IPS DF 6.9 (cell line): Measurements from ENCODE around the gene NR4A1.

Source experiments
- DNase-seq: peaks from one replicate; pipeline ENCODE4 v3.0.0-alpha.2; 2013; ENCODE audit warnings: low read depth, low spot score
- H3K27ac ChIP-seq: one replicate; pipeline ENCODE4 v1.5.1; 2013; ENCODE audit warnings: low read length, control low read depth
- H3K27me3 ChIP-seq: 2 replicates; pipeline ENCODE4 v1.6.1; 2013; ENCODE audit warnings: mild to moderate bottlenecking, low read length; ENCODE audit not compliant: control insufficient read depth, insufficient read depth
- H3K36me3 ChIP-seq: 2 replicates; pipeline ENCODE4 v1.6.1; 2013; ENCODE audit warnings: low read length; ENCODE audit not compliant: control insufficient read depth, insufficient read depth
- H3K4me1 ChIP-seq: 2 replicates; pipeline ENCODE4 v1.6.1; 2013; ENCODE audit warnings: low read length; ENCODE audit not compliant: control insufficient read depth, insufficient read depth
- H3K4me3 ChIP-seq: 2 replicates; pipeline ENCODE4 v1.5.1; 2013; ENCODE audit warnings: mild to moderate bottlenecking, low read length
- H3K9me3 ChIP-seq: 2 replicates; pipeline ENCODE4 v1.6.1; 2013; ENCODE audit warnings: low read length, inconsistent platforms; ENCODE audit not compliant: control insufficient read depth, insufficient read depth
- WGBS: extraction: QIAGEN DNeasy Blood & Tissue Kit; methylation state at CpG from one replicate; pipeline ENCODE4 v1.1.7; 2013; ENCODE audit warnings: mixed read lengths, missing lambda C conversion rate; ENCODE audit not compliant: insufficient read length, insufficient coverage; 5-methylcytosine and 5-hydroxymethylcytosine counted together

The NR4A1 gene

DNA sequence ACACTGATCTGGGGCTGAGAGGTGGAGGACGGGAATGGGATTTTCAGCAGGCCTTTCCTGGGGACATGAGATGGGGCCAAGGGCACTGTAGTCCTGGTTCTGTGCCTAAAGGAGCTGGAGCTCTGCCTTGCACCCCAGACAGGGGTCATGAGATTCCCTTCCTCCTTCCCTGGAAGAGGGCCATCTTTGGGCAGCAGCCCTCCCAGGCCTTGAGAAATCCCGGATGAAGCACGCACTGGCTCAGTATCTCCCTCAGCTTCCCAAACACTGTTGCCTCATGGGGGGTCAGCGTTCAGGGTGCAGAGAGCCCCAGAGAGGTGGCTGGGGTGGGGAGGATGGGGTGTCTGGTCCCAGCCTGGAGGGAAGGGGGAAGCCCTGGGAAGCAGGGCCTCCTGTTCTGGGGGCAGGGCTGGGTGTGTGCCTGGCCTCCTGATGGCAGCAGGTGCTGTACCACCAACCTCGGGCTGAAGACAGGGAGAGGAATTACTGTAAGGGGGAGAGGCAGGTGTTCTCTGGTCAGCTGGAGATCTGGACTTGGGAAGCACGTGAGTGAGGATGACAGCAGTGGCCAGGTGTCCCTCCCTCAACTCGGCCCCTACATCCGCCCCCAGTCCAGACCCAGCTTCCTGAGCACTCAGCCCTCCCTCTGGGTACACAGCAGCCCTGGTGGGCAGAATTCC, 8.4 kb upstream of the NR4A1 start:
- no peaks in the 10 kb centered on the region for H3K36me3 ChIP-seq
- no peak for DNase-seq
- no peak overlapping the region for H3K27ac ChIP-seq
- no peaks in the 10 kb centered on the region for H3K4me1 ChIP-seq
- no peak overlapping the region for H3K4me3 ChIP-seq
- no peaks in the 10 kb centered on the region for H3K9me3 ChIP-seq
- no CpG with 5 or more reads among the region's 8 CpGs for WGBS
- no peaks in the 10 kb centered on the region for H3K27me3 ChIP-seq

DNA sequence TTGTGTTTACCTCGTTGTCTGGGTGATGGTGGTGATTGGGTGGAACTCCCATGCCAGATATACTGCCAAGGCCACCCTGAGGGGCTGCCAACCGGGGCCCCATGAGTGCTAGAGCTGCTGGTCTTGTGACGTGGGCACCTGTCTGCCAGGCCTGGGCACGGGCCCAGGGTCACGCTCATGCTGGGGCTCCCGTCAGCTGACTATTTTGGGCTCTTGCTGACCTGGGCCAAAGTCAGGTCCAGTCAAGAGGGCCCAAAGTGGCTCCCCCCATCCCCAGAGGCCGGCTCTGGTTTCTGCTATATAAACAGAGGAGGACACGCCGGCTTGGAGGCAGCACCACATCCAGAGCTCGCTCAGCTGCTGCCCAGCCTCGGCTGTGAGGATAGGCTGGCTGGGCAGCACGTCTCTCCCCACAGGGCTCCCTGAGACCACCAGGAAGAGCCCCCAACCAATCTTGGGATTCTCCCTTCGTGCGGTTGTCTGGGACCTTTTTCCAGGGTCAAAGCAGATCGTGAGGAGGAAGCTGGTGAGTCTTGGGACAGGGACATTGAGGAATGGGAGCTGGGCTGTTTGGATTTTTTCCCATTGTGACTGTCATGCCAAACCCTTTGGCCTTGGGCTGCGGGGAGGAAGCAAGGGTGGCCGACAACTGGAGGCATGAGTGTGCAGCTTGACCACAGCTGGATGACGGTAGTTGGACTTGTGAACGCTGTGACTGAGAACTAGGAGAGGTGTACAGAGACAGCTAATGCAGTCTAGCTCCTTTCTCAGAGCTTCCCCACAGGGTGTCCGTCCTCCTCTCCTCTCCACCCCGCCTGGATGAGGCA, 7.6 kb upstream of the NR4A1 start:
- no peaks in the 10 kb centered on the region for H3K4me1 ChIP-seq
- WGBS: no CpG with 5 or more reads among the region's 21 CpGs
- no peaks in the 10 kb centered on the region for H3K9me3 ChIP-seq
- no peak overlapping the region for H3K27ac ChIP-seq
- no peaks in the 10 kb centered on the region for H3K27me3 ChIP-seq
- H3K4me3 ChIP-seq: no peak overlapping the region
- no peak for DNase-seq
- H3K36me3 ChIP-seq: no peaks in the 10 kb centered on the region

DNA sequence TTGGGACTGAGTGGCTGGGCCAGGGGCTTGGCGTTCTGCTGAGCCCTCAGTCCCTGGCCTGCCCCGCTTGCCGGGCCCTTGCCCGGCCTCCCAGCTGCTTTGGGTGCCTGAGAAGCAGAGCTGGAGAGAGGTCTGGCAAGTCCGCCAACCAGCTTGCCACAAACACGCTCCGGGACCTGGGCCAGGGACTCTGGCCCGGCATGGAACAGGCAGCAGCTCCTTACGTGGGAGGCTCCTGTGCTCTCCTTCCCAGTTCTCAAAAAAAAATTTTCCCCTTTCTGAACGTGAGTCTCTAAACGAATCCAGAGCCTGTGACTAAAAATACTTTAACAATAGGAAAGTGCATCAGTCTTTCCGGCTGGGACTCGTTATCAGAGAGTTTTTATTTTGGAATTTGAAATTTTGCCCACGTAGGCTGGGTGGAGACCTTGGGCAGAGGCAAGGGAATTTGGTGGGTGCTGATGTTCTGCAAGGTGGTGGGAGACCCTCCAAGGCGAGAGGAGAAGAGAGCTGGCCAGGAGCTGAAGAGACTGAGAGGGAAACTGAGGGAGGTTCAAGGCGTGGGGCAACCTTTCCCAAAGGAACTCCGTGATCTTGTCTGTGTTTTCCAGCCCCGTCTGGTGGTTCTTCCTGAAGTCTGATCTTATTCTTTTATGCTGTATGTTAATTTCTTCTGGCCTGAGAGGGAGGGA, 6.8 kb upstream of the NR4A1 start:
- Histone ChIP-seq H3K4me3 (no peak overlapping the region), H3K36me3 (no peaks in the 10 kb centered on the region), H3K4me1 (no peaks in the 10 kb centered on the region), H3K9me3 (no peaks in the 10 kb centered on the region), H3K27me3 (peaks cover 8% of the 10 kb centered on the region; the same call in 1 of the 2 replicates), H3K27ac (no peak overlapping the region)
- WGBS: no CpG with 5 or more reads among the region's 18 CpGs
- DNase-seq: no peak

DNA sequence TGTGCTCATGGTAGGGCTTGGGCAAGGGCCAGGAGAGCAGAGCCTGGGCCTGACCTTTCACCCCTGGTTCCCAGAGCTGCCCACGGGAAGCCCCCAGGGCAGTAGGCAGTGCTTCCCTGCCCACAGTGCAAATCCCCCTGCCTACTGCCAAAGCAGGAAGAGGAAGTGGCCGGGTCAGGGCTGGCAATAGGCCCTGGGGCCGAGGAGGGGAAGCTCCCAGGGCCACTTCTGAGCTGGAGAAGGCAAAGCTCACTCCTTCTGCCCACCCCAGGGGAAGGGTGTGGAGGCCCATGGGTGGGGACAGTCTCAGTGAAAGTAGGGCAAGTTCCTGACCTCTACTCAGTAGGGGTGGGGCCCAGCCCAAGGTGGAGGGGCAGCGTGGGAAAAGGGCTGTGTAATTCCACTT, 5.4 kb upstream of the NR4A1 start:
- Histone ChIP-seq H3K36me3 (no peaks in the 10 kb centered on the region), H3K27me3 (peaks cover 16% of the 10 kb centered on the region; the same call in 1 of the 2 replicates), H3K4me1 (no peaks in the 10 kb centered on the region), H3K27ac (no peak overlapping the region), H3K4me3 (no peak overlapping the region), H3K9me3 (no peaks in the 10 kb centered on the region)
- no peak for DNase-seq
- WGBS: no CpG with 5 or more reads among the region's 4 CpGs

DNA sequence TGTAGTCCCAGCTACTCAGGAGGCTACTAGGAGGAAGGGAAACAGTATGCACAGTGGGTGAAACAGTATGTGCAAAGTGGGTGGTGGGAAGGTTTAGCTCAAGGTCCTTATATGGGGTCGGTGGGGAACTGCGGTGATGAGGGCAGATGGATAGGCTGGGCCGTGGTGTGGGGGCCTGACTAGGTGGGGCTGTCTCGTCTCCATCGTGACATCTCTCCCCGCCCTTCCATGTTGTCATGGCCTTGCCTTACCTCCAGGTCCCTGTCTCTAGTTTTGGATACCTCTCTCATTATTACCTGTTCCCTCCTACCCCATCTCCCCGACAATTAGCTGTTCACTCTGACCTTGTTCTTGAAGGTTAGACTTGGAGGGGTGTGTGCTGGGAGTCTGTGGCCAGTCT, 4.4 kb upstream of the NR4A1 start:
- Histone ChIP-seq H3K4me1 (no peaks in the 10 kb centered on the region), H3K27me3 (peaks cover 19% of the 10 kb centered on the region; the same call in 1 of the 2 replicates), H3K27ac (no peak overlapping the region), H3K36me3 (no peaks in the 10 kb centered on the region), H3K9me3 (no peaks in the 10 kb centered on the region), H3K4me3 (no peak overlapping the region)
- WGBS: no CpG with 5 or more reads among the region's 7 CpGs
- no peak for DNase-seq

DNA sequence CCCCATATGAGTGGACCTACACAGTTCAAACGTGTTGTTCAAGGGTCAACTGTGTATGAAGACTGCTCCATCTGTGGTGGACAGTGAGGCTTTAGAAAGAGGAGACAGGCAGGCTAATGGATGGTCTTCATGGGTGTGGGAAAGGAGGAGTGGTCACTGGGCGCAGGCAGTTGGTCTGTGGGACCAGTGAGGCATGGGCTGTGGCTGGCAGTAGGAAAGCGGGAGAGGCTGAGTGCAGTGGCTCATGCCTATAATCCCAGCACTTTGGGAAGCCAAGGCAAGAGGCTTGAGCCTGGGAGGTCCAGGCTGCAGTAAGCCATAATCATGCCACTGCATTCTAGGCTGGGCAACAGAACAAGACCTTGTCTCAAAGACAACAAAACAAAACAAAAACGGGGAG, 2.0 kb upstream of the NR4A1 start:
- peaks cover 19% of the 10 kb centered on the region; the same call in 1 of the 2 replicates for H3K27me3 ChIP-seq
- WGBS: no CpG with 5 or more reads among the region's 4 CpGs
- H3K9me3 ChIP-seq: no peaks in the 10 kb centered on the region
- no peaks in the 10 kb centered on the region for H3K4me1 ChIP-seq
- H3K27ac ChIP-seq: no peak overlapping the region
- no peak for DNase-seq
- 0 out of 2 replicates have a peak, but pooled peaks cover 1% of the 10 kb centered on the region for H3K36me3 ChIP-seq
- no peak overlapping the region for H3K4me3 ChIP-seq

DNA sequence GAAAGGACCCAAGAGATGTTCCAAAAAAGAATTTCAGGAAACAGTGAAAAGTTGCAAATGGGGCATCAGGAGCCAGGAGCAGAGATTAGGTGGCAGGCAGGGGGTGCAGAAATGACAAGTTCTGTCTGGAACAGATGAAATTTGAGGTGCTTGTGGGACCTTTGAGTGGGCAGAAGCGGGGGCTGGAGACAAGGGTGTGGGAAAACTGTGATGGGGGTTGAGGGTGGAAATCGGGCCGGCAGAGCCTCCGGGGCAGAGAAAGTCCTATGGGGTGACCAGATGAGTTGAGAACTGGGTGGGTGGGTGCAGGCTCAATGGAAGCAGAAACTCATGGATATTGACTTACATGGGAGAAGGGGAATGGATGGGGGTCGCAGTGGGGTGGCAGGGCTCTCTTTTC, 1.6 kb upstream of the NR4A1 start:
- no peak overlapping the region for H3K4me3 ChIP-seq
- H3K4me1 ChIP-seq: no peaks in the 10 kb centered on the region
- H3K27ac ChIP-seq: no peak overlapping the region

DNA sequence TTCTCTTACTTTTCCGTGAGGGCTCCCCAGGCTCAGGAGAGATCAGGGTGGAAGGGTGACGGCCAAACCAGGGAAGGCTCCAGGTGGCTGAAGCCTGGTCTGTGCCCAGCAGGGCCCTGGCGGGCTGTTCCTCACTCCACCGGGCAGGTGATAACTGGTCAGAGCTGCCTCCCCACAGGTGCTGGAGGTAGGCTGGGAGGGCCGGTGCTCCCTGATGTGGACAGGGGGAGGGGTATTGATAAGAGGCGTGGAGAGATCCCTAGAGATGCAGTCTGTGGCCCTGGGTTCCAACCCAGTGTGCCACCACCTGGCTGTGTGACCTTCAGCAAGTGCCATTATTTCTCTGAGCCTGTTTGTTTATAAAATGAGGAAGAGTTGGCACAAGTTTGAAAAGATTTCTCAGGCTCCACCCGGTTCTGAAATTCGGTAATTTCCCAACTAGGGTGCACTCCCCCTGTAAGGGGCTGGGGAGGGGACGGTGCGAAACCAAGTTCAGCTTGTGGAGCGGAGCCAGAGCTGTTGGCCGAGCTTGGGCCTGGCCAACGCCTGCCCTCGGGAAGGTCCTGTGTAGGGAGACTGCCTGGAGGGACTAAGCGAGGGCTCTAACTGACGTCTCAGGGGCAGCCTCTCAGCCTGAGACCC, 1.0 kb upstream of the NR4A1 start:
- no peak for DNase-seq
- Histone ChIP-seq H3K27me3 (peaks cover 19% of the 10 kb centered on the region; the same call in 1 of the 2 replicates), H3K36me3 (peaks cover 6% of the 10 kb centered on the region; the same call in 1 of the 2 replicates), H3K27ac (no peak overlapping the region), H3K4me1 (no peaks in the 10 kb centered on the region), H3K9me3 (no peaks in the 10 kb centered on the region), H3K4me3 (peak overlapping the region; percentile 28; the same call in 1 of the 2 replicates)
- WGBS: no CpG with 5 or more reads among the region's 16 CpGs

More for the DNA sequence above, 1.6 kb upstream of the NR4A1 start:
- Histone ChIP-seq H3K27me3 (peaks cover 19% of the 10 kb centered on the region; the same call in 1 of the 2 replicates), H3K36me3 (peaks cover 5% of the 10 kb centered on the region; the same call in 1 of the 2 replicates), H3K9me3 (no peaks in the 10 kb centered on the region)
- WGBS: no CpG with 5 or more reads among the region's 5 CpGs
- DNase-seq: no peak

DNA sequence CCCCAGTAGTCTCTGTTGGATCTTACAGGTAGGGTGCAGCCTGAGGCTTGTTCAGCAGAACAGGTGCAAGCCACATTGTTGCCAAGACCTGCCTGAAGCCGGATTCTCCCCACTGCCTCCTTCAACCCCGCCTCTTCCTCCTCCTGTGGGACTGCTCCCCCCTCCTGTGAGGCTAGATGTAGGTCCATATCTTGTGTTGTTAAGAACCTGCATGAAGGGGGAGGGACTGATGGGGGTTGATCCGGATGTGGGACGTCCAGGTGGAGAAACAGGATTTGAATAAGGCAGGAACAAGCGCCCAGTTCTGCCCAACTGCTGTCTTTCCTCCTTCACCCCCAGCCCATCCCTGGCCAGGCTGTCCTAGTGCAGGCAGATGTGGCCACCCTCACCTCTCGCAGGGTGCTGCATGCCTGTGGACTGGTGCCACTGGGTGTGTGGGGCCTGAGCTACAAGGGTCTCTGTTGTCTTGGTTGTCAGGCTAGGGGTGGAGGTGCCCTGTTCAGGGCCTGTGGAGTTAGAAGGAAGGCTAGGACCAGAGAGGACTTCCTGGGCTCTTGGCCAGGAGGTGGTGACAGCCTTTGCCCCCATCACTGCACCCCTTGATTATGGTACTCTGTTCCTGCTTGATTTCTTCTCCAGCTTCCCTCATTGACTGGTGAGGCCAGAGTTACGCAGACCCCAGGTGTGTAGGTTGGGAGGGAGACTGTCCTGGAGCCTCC, 1.4 kb downstream of the NR4A1 start:
- peaks cover 19% of the 10 kb centered on the region; the same call in 1 of the 2 replicates for H3K27me3 ChIP-seq
- no peak for DNase-seq
- no CpG with 5 or more reads among the region's 7 CpGs for WGBS

More for the DNA sequence above, 1.4 kb downstream of the NR4A1 start:
- no peaks in the 10 kb centered on the region for H3K4me1 ChIP-seq
- H3K36me3 ChIP-seq: peaks cover 13% of the 10 kb centered on the region; the same call in 1 of the 2 replicates
- H3K9me3 ChIP-seq: no peaks in the 10 kb centered on the region
- no peak overlapping the region for H3K4me3 ChIP-seq
- H3K27ac ChIP-seq: no peak overlapping the region
